ENCODE data around the gene CDHR3.

- no peak for TF ChIP-seq KHSRP (IDR thresholded peaks at IDR 0.05)
- TF ChIP-seq VEZF1 (CRISPR knock-in tag; IDR thresholded peaks at IDR 0.05): no peak
- TF ChIP-seq, protein P1, sequence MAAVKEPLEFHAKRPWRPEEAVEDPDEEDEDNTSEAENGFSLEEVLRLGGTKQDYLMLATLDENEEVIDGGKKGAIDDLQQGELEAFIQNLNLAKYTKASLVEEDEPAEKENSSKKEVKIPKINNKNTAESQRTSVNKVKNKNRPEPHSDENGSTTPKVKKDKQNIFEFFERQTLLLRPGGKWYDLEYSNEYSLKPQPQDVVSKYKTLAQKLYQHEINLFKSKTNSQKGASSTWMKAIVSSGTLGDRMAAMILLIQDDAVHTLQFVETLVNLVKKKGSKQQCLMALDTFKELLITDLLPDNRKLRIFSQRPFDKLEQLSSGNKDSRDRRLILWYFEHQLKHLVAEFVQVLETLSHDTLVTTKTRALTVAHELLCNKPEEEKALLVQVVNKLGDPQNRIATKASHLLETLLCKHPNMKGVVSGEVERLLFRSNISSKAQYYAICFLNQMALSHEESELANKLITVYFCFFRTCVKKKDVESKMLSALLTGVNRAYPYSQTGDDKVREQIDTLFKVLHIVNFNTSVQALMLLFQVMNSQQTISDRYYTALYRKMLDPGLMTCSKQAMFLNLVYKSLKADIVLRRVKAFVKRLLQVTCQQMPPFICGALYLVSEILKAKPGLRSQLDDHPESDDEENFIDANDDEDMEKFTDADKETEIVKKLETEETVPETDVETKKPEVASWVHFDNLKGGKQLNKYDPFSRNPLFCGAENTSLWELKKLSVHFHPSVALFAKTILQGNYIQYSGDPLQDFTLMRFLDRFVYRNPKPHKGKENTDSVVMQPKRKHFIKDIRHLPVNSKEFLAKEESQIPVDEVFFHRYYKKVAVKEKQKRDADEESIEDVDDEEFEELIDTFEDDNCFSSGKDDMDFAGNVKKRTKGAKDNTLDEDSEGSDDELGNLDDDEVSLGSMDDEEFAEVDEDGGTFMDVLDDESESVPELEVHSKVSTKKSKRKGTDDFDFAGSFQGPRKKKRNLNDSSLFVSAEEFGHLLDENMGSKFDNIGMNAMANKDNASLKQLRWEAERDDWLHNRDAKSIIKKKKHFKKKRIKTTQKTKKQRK (IDR thresholded peaks at IDR 0.05; ENCODE audit: borderline replicate concordance, low read depth, low read length): no peak
- no peak for TF ChIP-seq NR2C2 (CRISPR knock-in tag; IDR thresholded peaks at IDR 0.05)
- no peak for TF ChIP-seq NR2C2 (tag; IDR thresholded peaks at IDR 0.05)
- no peak for TF ChIP-seq ZNF124 (CRISPR knock-in tag; IDR thresholded peaks at IDR 0.05)
- TF ChIP-seq, protein P2, sequence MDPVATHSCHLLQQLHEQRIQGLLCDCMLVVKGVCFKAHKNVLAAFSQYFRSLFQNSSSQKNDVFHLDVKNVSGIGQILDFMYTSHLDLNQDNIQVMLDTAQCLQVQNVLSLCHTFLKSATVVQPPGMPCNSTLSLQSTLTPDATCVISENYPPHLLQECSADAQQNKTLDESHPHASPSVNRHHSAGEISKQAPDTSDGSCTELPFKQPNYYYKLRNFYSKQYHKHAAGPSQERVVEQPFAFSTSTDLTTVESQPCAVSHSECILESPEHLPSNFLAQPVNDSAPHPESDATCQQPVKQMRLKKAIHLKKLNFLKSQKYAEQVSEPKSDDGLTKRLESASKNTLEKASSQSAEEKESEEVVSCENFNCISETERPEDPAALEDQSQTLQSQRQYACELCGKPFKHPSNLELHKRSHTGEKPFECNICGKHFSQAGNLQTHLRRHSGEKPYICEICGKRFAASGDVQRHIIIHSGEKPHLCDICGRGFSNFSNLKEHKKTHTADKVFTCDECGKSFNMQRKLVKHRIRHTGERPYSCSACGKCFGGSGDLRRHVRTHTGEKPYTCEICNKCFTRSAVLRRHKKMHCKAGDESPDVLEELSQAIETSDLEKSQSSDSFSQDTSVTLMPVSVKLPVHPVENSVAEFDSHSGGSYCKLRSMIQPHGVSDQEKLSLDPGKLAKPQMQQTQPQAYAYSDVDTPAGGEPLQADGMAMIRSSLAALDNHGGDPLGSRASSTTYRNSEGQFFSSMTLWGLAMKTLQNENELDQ (CRISPR knock-in tag; IDR thresholded peaks at IDR 0.05; ENCODE audit: borderline replicate concordance): no peak
- TF ChIP-seq, protein P3, sequence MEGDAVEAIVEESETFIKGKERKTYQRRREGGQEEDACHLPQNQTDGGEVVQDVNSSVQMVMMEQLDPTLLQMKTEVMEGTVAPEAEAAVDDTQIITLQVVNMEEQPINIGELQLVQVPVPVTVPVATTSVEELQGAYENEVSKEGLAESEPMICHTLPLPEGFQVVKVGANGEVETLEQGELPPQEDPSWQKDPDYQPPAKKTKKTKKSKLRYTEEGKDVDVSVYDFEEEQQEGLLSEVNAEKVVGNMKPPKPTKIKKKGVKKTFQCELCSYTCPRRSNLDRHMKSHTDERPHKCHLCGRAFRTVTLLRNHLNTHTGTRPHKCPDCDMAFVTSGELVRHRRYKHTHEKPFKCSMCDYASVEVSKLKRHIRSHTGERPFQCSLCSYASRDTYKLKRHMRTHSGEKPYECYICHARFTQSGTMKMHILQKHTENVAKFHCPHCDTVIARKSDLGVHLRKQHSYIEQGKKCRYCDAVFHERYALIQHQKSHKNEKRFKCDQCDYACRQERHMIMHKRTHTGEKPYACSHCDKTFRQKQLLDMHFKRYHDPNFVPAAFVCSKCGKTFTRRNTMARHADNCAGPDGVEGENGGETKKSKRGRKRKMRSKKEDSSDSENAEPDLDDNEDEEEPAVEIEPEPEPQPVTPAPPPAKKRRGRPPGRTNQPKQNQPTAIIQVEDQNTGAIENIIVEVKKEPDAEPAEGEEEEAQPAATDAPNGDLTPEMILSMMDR (IDR thresholded peaks at IDR 0.05 in 2 of 3, conservative IDR thresholded peaks at IDR 0.05 in 1 of 3; ENCODE audit: insufficient read depth in 2 of 3, low read depth in 1 of 3, low read length in 3 of 3): no peak
- TF ChIP-seq, protein P4, sequence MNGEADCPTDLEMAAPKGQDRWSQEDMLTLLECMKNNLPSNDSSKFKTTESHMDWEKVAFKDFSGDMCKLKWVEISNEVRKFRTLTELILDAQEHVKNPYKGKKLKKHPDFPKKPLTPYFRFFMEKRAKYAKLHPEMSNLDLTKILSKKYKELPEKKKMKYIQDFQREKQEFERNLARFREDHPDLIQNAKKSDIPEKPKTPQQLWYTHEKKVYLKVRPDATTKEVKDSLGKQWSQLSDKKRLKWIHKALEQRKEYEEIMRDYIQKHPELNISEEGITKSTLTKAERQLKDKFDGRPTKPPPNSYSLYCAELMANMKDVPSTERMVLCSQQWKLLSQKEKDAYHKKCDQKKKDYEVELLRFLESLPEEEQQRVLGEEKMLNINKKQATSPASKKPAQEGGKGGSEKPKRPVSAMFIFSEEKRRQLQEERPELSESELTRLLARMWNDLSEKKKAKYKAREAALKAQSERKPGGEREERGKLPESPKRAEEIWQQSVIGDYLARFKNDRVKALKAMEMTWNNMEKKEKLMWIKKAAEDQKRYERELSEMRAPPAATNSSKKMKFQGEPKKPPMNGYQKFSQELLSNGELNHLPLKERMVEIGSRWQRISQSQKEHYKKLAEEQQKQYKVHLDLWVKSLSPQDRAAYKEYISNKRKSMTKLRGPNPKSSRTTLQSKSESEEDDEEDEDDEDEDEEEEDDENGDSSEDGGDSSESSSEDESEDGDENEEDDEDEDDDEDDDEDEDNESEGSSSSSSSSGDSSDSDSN (IDR thresholded peaks at IDR 0.05; ENCODE audit: borderline replicate concordance in 1 of 2, low read depth in 2 of 2, low read length in 2 of 2): no peak
- no peak for TF ChIP-seq FOXA3 (CRISPR knock-in tag; conservative IDR thresholded peaks at IDR 0.05 in 1 of 2, IDR thresholded peaks at IDR 0.05 in 1 of 2)
- no peak for TF ChIP-seq ARID1B (IDR thresholded peaks at IDR 0.05)
- TF ChIP-seq ZNF217 (CRISPR knock-in tag; IDR thresholded peaks at IDR 0.05): no peak
- TF ChIP-seq, protein P5, sequence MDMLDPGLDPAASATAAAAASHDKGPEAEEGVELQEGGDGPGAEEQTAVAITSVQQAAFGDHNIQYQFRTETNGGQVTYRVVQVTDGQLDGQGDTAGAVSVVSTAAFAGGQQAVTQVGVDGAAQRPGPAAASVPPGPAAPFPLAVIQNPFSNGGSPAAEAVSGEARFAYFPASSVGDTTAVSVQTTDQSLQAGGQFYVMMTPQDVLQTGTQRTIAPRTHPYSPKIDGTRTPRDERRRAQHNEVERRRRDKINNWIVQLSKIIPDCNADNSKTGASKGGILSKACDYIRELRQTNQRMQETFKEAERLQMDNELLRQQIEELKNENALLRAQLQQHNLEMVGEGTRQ (CRISPR knock-in tag; IDR thresholded peaks at IDR 0.05): no peak
Observed at GRCh38 chr7:106010866-106011265, 47.8 kb downstream of the CDHR3 start.

Data from K562 (cell line).